Measurements from ENCODE around the gene BRICD5. TPM values are rescaled to one million over a fixed set of nuclear protein-coding genes. Genes with fewer than 3 reads are reported as not detected.
A peak's percentile ranks its signal among the peaks of the same experiment; 100 is the strongest.

The BRICD5 gene
- total RNA-seq, 2 donors from 2014 or later: 6.2 to 23.7 TPM

DNA sequence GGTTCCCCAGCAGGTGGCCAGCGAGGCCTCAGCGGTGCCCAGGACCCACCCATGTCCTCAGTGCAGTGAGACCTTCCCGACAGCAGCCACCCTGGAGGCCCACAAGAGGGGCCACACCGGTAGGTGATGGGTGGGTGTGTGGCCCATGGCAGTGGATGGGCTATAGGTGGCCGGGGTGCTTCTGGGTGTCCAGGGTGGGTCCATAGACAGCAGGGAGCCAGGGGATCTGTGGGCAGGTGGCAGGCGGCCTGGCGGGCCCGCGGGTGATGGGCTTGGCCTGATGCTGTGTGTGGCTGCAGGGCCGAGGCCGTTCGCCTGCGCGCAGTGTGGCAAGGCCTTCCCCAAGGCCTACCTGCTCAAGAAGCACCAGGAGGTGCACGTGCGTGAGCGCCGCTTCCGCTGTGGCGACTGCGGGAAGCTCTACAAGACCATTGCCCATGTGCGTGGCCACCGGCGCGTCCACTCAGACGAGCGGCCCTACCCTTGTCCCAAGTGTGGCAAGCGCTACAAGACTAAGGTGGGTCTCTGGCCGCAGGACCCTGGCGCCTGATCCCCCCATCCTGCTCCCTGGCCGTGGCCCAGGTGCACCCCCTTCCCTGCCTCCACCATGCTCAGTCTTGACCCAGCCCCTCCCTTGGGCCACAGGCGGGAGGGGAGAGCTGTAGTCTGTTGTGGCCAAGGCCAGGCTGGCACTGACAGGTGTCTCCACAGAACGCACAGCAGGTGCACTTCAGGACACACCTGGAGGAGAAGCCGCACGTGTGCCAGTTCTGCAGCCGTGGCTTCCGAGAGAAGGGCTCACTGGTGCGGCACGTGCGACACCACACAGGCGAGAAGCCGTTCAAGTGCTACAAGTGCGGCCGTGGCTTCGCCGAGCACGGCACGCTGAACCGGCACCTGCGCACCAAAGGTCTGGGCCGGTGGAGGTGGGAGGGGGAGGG lies 23.5 kb upstream of the BRICD5 start:
- H3K4me1 Mint-ChIP-seq (ENCODE audit: low read depth in 2 of 2): no peaks in the 10 kb centered on the region
- no peak overlapping the region for H3K4me3 Mint-ChIP-seq
- peaks cover 0 to 2% of the 10 kb centered on the region in 2 donors for H3K27me3 Mint-ChIP-seq
- no peak for ATAC-seq
- H3K27ac Mint-ChIP-seq: no peak overlapping the region
- no peaks in the 10 kb centered on the region for H3K9me3 Mint-ChIP-seq
- no peak for DNase-seq (ENCODE audit: low spot score)
- H3K36me3 Mint-ChIP-seq: no peaks in the 10 kb centered on the region

DNA sequence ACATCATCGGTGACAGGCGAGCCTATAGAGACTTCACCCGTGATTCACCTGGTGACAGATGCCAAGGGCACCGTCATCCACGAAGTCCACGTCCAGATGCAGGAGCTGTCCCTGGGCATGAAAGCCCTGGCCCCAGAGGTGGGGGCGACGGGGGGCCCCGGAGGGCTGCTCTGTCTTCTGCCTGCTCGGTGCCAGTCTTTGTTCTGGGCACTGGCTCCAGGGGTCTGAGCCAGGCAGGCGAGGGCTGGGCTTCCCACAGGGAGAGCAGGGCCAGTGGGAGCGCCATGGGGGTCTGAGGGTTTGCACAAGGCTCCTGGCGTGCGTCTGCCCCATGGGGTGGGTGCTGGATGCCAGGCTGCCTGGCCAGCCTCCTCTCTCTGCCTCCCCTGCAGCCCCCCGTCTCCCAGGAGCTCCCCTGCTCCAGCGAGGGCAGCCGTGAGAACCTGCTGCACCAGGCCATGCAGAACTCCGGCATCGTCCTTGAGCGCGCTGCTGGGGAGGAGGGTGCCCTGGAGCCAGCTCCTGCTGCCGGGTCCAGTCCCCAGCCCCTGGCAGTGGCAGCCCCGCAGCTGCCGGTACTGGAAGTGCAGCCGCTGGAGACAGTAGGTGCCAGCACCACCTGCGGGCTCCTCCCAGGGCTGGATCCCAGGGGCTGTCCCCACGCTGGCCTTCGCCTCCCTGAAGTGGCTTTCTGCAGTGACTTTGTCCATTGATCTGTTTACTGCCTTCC lies 22.5 kb upstream of the BRICD5 start:
- DNase-seq (ENCODE audit: low spot score): no peak
- ATAC-seq: no peak
- Mint-ChIP-seq H3K36me3 (no peaks in the 10 kb centered on the region), H3K27ac (no peak overlapping the region), H3K4me3 (no peak overlapping the region), H3K9me3 (no peaks in the 10 kb centered on the region), H3K4me1 (ENCODE audit: low read depth in 2 of 2) (no peaks in the 10 kb centered on the region), H3K27me3 (peaks cover 0 to 2% of the 10 kb centered on the region in 2 donors)

DNA sequence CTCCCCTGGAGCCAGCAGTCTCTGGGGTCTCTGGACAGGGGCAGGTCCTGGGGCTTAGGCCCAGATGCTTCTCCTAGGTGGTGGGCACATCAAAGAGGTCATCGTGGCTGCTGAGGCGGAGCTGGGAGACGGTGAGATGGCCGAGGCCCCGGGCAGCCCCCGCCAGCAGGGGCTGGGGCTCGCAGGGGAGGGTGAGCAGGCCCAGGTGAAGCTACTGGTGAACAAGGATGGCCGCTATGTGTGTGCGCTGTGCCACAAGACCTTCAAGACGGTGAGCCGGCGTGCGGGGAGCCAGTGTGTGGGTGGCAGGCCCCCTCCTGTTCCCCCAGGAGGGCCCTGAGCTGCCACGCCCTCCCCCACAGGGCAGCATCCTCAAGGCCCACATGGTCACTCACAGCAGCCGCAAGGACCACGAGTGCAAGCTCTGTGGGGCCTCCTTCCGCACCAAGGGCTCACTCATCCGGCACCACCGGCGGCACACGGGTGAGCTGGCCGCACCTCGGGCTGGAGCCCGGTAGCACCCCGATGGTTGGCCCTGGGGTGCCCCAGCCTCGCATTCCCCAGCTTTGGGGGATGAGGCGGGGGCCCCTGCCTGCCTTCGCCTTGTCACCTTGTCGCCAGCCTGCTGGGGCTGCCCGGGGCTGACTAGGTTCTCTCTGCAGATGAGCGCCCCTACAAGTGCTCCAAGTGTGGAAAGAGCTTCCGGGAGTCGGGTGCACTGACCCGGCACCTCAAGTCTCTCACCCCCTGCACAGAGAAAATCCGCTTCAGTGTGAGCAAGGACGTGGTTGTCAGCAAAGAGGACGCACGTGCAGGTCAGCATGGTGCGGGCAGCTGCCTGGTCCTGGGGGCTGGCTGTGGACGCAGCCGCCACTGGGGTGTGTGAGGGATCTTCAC lies 21.7 kb upstream of the BRICD5 start:
- H3K4me3 Mint-ChIP-seq: no peak overlapping the region
- peaks cover 0 to 2% of the 10 kb centered on the region in 2 donors for H3K27me3 Mint-ChIP-seq
- H3K9me3 Mint-ChIP-seq: no peaks in the 10 kb centered on the region
- no peaks in the 10 kb centered on the region for H3K36me3 Mint-ChIP-seq
- DNase-seq (ENCODE audit: low spot score): no peak
- no peaks in the 10 kb centered on the region for H3K4me1 Mint-ChIP-seq (ENCODE audit: low read depth in 2 of 2)
- ATAC-seq: no peak
- no peak overlapping the region for H3K27ac Mint-ChIP-seq

DNA sequence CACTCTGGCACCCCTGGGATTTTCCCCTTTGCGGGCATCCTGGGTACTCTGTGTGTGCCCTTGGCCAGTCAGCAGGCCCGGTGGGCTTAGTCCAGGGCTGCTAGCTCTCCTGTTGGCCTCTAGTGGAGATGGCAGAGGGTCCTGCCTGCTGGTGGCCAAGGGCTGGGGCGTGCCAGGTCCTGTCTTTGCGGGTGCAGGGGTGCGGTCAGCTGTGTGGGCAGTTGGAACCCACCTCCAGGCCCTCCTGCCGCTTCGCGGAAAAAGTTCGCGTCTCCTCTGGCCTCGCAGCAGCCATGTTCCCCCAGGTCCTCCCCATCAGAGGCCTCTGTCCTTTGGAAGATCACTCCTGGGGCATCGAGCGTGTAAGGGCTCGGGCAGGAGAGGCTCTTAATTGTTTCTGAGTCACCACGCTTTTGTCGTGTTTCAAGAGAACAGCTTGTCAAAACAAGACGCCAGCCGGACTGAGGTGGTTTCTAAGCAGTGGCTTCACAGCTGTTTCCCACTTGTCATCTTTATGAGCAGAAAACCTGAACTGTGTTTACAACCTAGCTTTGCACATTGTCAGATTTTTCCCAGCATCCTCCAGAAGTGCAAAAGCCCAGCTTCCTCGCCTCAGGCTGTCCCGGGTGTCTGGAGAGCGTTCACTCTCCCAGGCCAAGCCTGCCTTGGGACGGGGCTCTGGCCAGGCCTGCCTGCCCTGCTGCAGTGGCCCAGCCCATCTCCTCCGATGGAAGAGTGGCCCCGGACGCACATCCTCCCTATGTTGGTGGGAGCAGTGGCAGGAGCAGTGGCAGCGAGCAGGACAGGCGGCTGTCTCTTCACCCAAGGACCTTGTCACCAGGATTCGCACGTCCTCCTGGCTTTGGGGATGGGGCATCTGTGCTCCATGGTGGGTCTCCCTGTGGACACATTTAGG lies 20.6 kb upstream of the BRICD5 start:
- no peaks in the 10 kb centered on the region for H3K36me3 Mint-ChIP-seq
- no peak for ATAC-seq
- H3K27me3 Mint-ChIP-seq: peaks cover 0 to 2% of the 10 kb centered on the region in 2 donors
- H3K9me3 Mint-ChIP-seq: no peaks in the 10 kb centered on the region
- no peak overlapping the region for H3K27ac Mint-ChIP-seq
- DNase-seq (ENCODE audit: low spot score): no peak
- H3K4me1 Mint-ChIP-seq (ENCODE audit: low read depth in 2 of 2): peaks cover under 1 to 4% of the 10 kb centered on the region in 2 donors
- H3K4me3 Mint-ChIP-seq: no peak overlapping the region

DNA sequence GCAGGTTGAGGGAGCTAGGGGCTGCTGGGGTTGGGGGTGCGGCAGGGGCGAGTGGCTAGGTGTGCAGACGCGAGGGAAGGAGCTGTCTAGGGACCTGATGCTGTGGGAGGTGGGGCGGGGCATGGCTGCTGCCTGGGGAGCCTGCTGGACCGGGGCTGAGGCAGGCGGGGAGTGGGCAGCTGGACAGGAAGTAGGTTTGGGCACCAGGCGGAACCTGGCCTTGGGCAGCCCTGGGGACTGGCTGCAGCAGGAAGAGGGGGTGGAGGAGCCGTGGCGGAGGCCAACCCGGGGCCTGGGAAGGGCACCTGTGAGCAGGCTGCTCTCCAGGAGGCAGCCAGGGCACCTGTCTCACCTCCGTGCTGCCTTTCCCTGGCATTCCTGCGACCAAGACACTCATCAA lies 19.7 kb upstream of the BRICD5 start:
- H3K27ac Mint-ChIP-seq: no peak overlapping the region
- no peaks in the 10 kb centered on the region for H3K9me3 Mint-ChIP-seq
- ATAC-seq: no peak
- H3K36me3 Mint-ChIP-seq: no peaks in the 10 kb centered on the region
- H3K4me3 Mint-ChIP-seq: no peak overlapping the region
- peaks cover 0 to 1% of the 10 kb centered on the region in 2 donors for H3K27me3 Mint-ChIP-seq
- H3K4me1 Mint-ChIP-seq (ENCODE audit: low read depth in 2 of 2): peaks cover 5 to 8% of the 10 kb centered on the region in 2 donors
- no peak for DNase-seq (ENCODE audit: low spot score)

DNA sequence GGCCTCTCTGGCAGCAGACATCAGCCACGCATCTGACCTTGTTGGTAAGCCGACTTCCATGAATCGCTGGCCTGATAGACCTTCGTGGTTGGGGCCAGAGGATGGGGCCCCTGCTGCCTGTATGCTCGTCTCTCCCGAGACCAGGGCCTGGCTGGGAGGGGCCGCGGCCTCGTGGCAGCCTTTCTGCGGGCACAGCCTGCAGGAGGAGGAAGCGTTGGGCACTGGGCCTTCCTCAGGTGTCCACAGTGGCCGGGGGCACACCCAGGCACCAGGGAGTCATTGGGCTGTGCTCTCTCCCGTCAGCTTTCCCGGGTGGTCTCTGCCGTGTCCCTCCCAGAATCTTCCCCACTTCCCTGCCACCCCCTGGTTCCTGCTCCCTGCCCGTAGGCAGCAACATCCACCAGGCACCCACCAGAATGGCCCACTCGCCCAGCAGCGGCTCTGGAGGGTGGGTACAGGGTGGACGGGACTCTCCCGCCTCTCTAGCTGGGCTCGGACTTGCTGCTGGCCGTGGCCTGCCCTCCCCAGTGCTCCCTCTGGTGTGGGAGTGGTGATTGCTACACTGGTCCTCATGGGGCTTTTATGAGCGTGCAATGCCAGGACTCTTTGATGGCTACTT lies 19.1 kb upstream of the BRICD5 start:
- peaks cover 5 to 11% of the 10 kb centered on the region in 2 donors for H3K4me1 Mint-ChIP-seq (ENCODE audit: low read depth in 2 of 2)
- no peak overlapping the region for H3K4me3 Mint-ChIP-seq
- no peak for DNase-seq (ENCODE audit: low spot score)
- ATAC-seq: no peak
- H3K9me3 Mint-ChIP-seq: no peaks in the 10 kb centered on the region
- H3K27ac Mint-ChIP-seq: no peak overlapping the region
- no peaks in the 10 kb centered on the region for H3K27me3 Mint-ChIP-seq
- no peaks in the 10 kb centered on the region for H3K36me3 Mint-ChIP-seq

DNA sequence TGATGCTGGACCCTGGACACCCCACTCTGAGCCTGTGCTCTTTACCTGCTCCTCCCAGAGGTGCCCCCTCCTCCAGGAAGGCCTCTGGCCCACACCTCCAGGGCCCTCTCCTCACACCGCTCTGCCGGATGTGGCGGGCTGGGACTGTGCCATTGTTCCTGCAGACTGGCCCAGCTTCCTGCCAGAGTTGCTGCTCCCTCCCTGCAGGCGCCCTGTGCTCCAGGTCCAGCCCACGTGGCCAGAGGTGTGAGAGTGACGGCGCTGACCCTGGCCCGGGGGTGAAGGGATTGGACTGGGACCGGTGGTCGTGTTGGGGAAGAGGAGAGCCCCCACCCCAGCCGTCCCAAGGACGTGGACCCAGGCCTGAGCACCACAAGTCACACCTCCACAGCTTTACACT lies 18.4 kb upstream of the BRICD5 start:
- H3K4me3 Mint-ChIP-seq: no peak overlapping the region
- no peak overlapping the region for H3K27ac Mint-ChIP-seq
- H3K4me1 Mint-ChIP-seq (ENCODE audit: low read depth in 2 of 2): peaks cover 9 to 18% of the 10 kb centered on the region in 2 donors
- H3K27me3 Mint-ChIP-seq: no peaks in the 10 kb centered on the region
- DNase-seq (ENCODE audit: low spot score): no peak
- ATAC-seq: no peak
- H3K36me3 Mint-ChIP-seq: no peaks in the 10 kb centered on the region
- H3K9me3 Mint-ChIP-seq: no peaks in the 10 kb centered on the region

DNA sequence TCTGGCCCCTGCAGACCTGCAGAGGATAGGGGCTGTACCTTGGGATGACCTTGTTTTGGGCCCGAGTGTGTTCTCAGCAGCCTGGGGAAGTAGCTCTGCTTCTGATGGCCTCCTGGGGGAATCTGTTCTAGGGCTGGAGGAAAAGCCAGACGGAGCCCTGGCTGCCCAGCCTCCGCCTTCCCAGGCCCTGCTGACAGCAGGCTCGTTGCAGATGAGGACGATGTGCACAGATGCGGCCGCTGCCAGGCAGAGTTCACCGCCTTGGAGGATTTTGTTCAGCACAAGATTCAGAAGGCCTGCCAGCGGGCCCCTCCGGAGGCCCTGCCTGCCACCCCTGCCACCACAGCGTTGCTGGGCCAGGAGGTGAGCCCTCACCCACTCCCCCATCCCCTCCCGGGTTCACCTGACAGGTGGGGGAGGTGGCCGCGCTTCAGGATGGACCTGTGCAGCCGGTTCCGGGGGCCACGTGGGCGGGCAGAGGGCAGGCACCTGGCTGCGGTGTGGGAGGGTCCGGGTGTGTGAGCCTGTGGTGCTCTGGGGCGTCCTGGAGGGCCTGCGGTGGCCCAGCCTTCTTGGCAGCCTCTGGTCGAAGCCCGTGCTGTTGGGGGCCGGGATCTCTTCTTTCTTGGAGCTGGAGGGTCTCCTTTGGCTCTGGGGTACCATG lies 17.6 kb upstream of the BRICD5 start:
- Mint-ChIP-seq H3K9me3 (no peaks in the 10 kb centered on the region), H3K4me3 (no peak overlapping the region), H3K4me1 (ENCODE audit: low read depth in 2 of 2) (peaks cover 9 to 18% of the 10 kb centered on the region in 2 donors), H3K27ac (no peak overlapping the region), H3K36me3 (no peaks in the 10 kb centered on the region), H3K27me3 (no peaks in the 10 kb centered on the region)
- DNase-seq (ENCODE audit: low spot score) (no peak), ATAC-seq (no peak)

DNA sequence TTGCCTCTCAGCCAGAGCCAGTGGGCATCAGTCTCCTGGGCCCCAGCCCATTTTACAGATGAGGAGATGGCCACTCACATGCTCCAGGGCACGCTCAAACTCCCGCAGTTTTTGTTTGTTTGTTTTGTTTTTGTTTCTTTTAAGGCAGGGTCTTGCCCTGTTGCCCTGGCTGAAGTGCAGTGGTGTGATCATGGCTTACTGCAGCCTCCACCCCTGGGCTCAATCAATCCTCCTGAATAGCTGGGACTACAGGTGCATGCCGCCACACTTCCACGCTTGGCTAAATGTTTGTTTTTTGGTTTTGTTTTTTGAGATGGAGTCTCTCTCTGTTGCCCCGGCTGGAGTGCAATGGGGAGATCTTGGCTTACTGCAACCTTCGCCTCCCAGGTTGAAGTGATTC lies 16.3 kb upstream of the BRICD5 start:
- ATAC-seq (no peak), DNase-seq (ENCODE audit: low spot score) (no peak)
- H3K27ac Mint-ChIP-seq: no peak overlapping the region
- H3K36me3 Mint-ChIP-seq: no peaks in the 10 kb centered on the region
- H3K9me3 Mint-ChIP-seq: no peaks in the 10 kb centered on the region
- H3K4me1 Mint-ChIP-seq (ENCODE audit: low read depth in 2 of 2): peaks cover 9 to 20% of the 10 kb centered on the region in 2 donors
- H3K4me3 Mint-ChIP-seq: no peak overlapping the region
- no peaks in the 10 kb centered on the region for H3K27me3 Mint-ChIP-seq

DNA sequence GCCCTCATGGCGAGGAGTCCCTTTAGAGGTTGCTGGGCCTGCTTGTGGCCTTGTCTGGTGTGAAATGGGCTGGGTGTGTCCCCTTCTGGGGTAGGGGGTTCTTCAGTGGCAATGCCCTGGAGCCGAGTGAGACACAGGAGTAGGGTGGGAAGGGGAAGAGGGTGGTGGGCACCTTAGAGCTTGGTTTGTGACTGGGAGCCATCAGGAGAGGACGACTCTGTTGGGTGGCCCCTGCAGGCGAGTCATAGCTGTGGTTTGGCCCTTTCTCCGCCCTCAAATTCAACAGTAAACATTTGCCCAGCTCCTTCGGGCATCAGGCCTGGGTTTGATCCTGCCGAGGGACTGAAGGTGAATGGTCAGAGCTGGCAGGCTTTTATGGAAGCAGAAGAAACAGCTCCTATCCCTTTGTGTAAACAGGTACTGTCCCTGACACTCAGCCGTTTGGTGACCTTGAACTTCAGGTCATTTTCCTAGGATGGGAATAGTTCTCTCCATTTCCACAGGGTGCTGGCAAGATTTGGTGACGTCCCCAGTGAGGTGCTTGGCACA lies 15.7 kb upstream of the BRICD5 start:
- Mint-ChIP-seq H3K4me3 (peak overlapping the region; percentile 12), H3K9me3 (no peaks in the 10 kb centered on the region), H3K27ac (peak overlapping the region in 1 of 2 donors; percentile 50), H3K36me3 (no peaks in the 10 kb centered on the region), H3K27me3 (no peaks in the 10 kb centered on the region), H3K4me1 (ENCODE audit: low read depth in 2 of 2) (peaks cover 9 to 20% of the 10 kb centered on the region in 2 donors)
- DNase-seq (ENCODE audit: low spot score) (no peak), ATAC-seq (no peak)

DNA sequence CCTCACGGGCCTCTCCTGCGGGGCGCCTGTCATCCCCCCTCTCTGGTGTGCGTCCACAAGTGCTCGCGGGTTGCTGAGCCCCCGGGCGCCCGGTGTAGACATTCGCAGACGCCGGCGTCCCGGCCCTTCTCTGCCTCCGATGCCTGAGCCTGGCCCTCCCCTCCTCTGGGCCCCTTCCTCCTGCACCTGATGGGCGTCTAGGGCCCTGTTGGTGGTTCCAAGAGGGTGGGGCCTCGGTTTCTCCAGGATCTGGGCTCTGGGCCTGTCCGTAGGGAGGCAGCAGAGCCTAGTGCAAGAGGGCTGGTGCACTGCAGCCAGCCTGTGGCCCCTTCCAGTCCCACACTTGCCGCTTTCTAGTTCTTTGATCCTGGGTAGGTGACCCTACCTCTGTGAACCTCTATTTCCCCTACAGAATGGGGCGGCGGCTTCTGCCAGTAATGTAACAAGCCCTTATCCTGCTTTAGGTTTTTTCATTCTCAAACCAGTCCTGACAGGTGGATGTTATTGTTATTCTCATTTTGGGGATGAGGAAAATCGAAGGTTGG lies 13.4 kb upstream of the BRICD5 start:
- Mint-ChIP-seq H3K4me1 (ENCODE audit: low read depth in 2 of 2) (peaks cover 9 to 20% of the 10 kb centered on the region in 2 donors), H3K9me3 (no peaks in the 10 kb centered on the region), H3K27me3 (no peaks in the 10 kb centered on the region), H3K4me3 (peak overlapping the region; percentile 84), H3K27ac (peak overlapping the region; percentile 46 to 72), H3K36me3 (no peaks in the 10 kb centered on the region)
- DNase-seq (ENCODE audit: low spot score) (no peak), ATAC-seq (peak; percentile 0 to 24)

All from natural killer cell treated with Interleukin-12 subunit alpha and Interleukin-12 subunit beta and Interleukin-15 and Interleukin-18, amount 100 ng/mL, for 72 hours (primary cell).